GM23338 (cell line): ENCODE measurements around the gene MEGF6. TPM values are rescaled to one million over a fixed set of nuclear protein-coding genes. Genes with fewer than 3 reads are reported as not detected.

ENCODE experiments used
- ATAC-seq: fragments of 200-7000 bp; cut with Tn5 transposase; 3 replicates; pipeline ENCODE4 v1.9.1; 2020
- DNase-seq: peaks from one replicate; pipeline ENCODE4 v3.0.0-alpha.2; 2015; ENCODE audit warnings: low spot score
- H2AFZ ChIP-seq: fragments of 200-600 bp; sonication (generic); 2 replicates; pipeline ENCODE4 v1.8.0; 2016; ENCODE audit warnings: antibody characterized with exemption, mild to moderate bottlenecking, moderate library complexity
- H3F3A ChIP-seq: fragments of 200-600 bp; sonication (generic); replicated peaks from 2 replicates; pipeline ENCODE4 v1.8.0; 2017; ENCODE audit warnings: antibody characterized with exemption, mixed run types, low read depth
- H3K27ac ChIP-seq: fragments of 200-600 bp; sonication (generic); 2 replicates; pipeline ENCODE4 v1.6.1; 2016; ENCODE audit warnings: low read depth
- H3K27me3 ChIP-seq: fragments of 200-600 bp; sonication (generic); 2 replicates; pipeline ENCODE4 v1.8.0; 2016; ENCODE audit warnings: mild to moderate bottlenecking, mixed run types, moderate library complexity; ENCODE audit not compliant: insufficient read depth
- H3K36me3 ChIP-seq: fragments of 200-600 bp; sonication (generic); 2 replicates; pipeline ENCODE4 v1.8.0; 2016; ENCODE audit warnings: mild to moderate bottlenecking; ENCODE audit not compliant: insufficient read depth
- H3K4me1 ChIP-seq: fragments of 200-600 bp; sonication (generic); 2 replicates; pipeline ENCODE4 v1.8.0; 2016; ENCODE audit warnings: mild to moderate bottlenecking, moderate library complexity; ENCODE audit not compliant: insufficient read depth
- H3K4me2 ChIP-seq: fragments of 200-600 bp; sonication (generic); 2 replicates; pipeline ENCODE4 v1.7.1; 2017; ENCODE audit warnings: mixed run types
- H3K4me3 ChIP-seq: fragments of 200-600 bp; sonication (generic); 2 replicates; pipeline ENCODE4 v1.6.1; 2016; ENCODE audit warnings: mixed run types
- H3K79me2 ChIP-seq: fragments of 200-600 bp; sonication (generic); replicated peaks from 2 replicates; pipeline ENCODE4 v1.8.0; 2017; ENCODE audit warnings: mild to moderate bottlenecking; ENCODE audit not compliant: insufficient read depth
- H3K9me2 ChIP-seq: fragments of 200-600 bp; sonication (generic); 2 replicates; pipeline ENCODE4 v1.8.0; 2017; ENCODE audit not compliant: insufficient read depth
- H4K20me1 ChIP-seq: fragments of 200-600 bp; sonication (generic); replicated peaks from 2 replicates; pipeline ENCODE4 v1.8.0; 2017; ENCODE audit warnings: mild to moderate bottlenecking; ENCODE audit not compliant: insufficient read depth
- H3K27ac Mint-ChIP-seq: 2 replicates; pipeline ENCODE4 v1.8.0; 2020; ENCODE audit warnings: inconsistent platforms, mild to moderate bottlenecking, moderate library complexity, mixed read lengths
- H3K27me3 Mint-ChIP-seq: 3 replicates; pipeline ENCODE4 v1.8.0; 2022; ENCODE audit warnings: low read depth, mild to moderate bottlenecking, moderate library complexity, mixed read lengths, inconsistent platforms; ENCODE audit not compliant: insufficient read depth, poor library complexity
- H3K36me3 Mint-ChIP-seq: 3 replicates; pipeline ENCODE4 v1.8.0; 2021; ENCODE audit warnings: low read depth, mild to moderate bottlenecking, inconsistent platforms, moderate library complexity, mixed read lengths
- H3K4me1 Mint-ChIP-seq: 3 replicates; pipeline ENCODE4 v1.8.0; 2020; ENCODE audit warnings: mild to moderate bottlenecking, inconsistent platforms, mixed read lengths
- H3K4me3 Mint-ChIP-seq: 3 replicates; pipeline ENCODE4 v1.8.0; 2021; ENCODE audit warnings: moderate library complexity, mild to moderate bottlenecking, inconsistent platforms, mixed read lengths
- H3K9me3 Mint-ChIP-seq: 3 replicates; pipeline ENCODE4 v1.8.0; 2020; ENCODE audit warnings: moderate library complexity, mild to moderate bottlenecking, inconsistent platforms, mixed read lengths
- CREB1 ChIP-seq: fragments of 250-450 bp; sonication (Bioruptor Pico); IDR thresholded peaks from 2 replicates; pipeline ENCODE4 v1.5.0; 2020; ENCODE audit warnings: low read depth, mild to moderate bottlenecking, moderate library complexity
- EZH2 ChIP-seq: fragments of 200-600 bp; sonication (generic); IDR thresholded peaks from one replicate; pipeline ENCODE4 v1.8.0; 2017; ENCODE audit warnings: antibody characterized with exemption, mild to moderate bottlenecking, low read depth; ENCODE audit not compliant: unreplicated experiment
- JUNB ChIP-seq: IDR thresholded peaks from one replicate; pipeline ENCODE4 v1.6.1; 2016; ENCODE audit warnings: antibody characterized with exemption; ENCODE audit not compliant: unreplicated experiment
- POLR2AphosphoS5 ChIP-seq: IDR thresholded peaks from 2 replicates; pipeline ENCODE4 v1.6.1; 2016; ENCODE audit warnings: antibody characterized with exemption, low read depth
- STAT1 ChIP-seq: IDR thresholded peaks from one replicate; pipeline ENCODE4 v1.6.1; 2016; ENCODE audit warnings: antibody characterized with exemption; ENCODE audit not compliant: unreplicated experiment
- ZNF331 ChIP-seq: fragments of 250-450 bp; sonication (Bioruptor Pico); IDR thresholded peaks from 2 replicates; pipeline ENCODE4 v1.5.0; 2020; ENCODE audit warnings: low read depth, mild to moderate bottlenecking, moderate library complexity
- polyA plus RNA-seq: library from polyadenylated mRNA; unstranded; fragments of >200 nt; fragmentation: Nextera tagmentation; extraction: Ambion mirVana; gene quantifications from 2 replicates; pipeline ENCODE4 v1.2.1, GENCODE V29; 2016
- total RNA-seq: library from RNA; depleted of rRNA; stranded (reverse); fragments of >200 nt; shearing (Covaris generic); gene quantifications from 2 replicates; pipeline ENCODE4 v1.2.3, GENCODE V29; 2014
- TF ChIP-seq, protein P1 (sequence below): fragments of 250-450 bp; sonication (Bioruptor Pico); IDR thresholded peaks from 2 replicates; pipeline ENCODE4 v1.5.0; 2020; ENCODE audit warnings: mild to moderate bottlenecking, moderate library complexity

The MEGF6 gene
- total and polyA plus RNA-seq, 2 experiments from 2014 or later = 4.0 to 21.4 TPM

GRCh38 chr1:3553166-3553939, 58.0 kb downstream of the MEGF6 start (continued):
- TF ChIP-seq, protein P1, sequence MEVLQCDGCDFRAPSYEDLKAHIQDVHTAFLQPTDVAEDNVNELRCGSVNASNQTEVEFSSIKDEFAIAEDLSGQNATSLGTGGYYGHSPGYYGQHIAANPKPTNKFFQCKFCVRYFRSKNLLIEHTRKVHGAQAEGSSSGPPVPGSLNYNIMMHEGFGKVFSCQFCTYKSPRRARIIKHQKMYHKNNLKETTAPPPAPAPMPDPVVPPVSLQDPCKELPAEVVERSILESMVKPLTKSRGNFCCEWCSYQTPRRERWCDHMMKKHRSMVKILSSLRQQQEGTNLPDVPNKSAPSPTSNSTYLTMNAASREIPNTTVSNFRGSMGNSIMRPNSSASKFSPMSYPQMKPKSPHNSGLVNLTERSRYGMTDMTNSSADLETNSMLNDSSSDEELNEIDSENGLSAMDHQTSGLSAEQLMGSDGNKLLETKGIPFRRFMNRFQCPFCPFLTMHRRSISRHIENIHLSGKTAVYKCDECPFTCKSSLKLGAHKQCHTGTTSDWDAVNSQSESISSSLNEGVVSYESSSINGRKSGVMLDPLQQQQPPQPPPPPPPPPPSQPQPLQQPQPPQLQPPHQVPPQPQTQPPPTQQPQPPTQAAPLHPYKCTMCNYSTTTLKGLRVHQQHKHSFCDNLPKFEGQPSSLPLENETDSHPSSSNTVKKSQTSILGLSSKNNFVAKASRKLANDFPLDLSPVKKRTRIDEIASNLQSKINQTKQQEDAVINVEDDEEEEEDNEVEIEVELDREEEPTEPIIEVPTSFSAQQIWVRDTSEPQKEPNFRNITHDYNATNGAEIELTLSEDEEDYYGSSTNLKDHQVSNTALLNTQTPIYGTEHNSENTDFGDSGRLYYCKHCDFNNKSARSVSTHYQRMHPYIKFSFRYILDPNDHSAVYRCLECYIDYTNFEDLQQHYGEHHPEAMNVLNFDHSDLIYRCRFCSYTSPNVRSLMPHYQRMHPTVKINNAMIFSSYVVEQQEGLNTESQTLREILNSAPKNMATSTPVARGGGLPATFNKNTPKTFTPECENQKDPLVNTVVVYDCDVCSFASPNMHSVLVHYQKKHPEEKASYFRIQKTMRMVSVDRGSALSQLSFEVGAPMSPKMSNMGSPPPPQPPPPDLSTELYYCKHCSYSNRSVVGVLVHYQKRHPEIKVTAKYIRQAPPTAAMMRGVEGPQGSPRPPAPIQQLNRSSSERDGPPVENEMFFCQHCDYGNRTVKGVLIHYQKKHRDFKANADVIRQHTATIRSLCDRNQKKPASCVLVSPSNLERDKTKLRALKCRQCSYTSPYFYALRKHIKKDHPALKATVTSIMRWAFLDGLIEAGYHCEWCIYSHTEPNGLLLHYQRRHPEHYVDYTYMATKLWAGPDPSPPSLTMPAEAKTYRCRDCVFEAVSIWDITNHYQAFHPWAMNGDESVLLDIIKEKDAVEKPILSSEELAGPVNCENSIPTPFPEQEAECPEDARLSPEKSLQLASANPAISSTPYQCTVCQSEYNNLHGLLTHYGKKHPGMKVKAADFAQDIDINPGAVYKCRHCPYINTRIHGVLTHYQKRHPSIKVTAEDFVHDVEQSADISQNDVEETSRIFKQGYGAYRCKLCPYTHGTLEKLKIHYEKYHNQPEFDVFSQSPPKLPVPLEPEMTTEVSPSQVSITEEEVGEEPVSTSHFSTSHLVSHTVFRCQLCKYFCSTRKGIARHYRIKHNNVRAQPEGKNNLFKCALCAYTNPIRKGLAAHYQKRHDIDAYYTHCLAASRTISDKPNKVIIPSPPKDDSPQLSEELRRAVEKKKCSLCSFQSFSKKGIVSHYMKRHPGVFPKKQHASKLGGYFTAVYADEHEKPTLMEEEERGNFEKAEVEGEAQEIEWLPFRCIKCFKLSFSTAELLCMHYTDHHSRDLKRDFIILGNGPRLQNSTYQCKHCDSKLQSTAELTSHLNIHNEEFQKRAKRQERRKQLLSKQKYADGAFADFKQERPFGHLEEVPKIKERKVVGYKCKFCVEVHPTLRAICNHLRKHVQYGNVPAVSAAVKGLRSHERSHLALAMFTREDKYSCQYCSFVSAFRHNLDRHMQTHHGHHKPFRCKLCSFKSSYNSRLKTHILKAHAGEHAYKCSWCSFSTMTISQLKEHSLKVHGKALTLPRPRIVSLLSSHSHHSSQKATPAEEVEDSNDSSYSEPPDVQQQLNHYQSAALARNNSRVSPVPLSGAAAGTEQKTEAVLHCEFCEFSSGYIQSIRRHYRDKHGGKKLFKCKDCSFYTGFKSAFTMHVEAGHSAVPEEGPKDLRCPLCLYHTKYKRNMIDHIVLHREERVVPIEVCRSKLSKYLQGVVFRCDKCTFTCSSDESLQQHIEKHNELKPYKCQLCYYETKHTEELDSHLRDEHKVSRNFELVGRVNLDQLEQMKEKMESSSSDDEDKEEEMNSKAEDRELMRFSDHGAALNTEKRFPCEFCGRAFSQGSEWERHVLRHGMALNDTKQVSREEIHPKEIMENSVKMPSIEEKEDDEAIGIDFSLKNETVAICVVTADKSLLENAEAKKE (CRISPR knock-in tag) = no peak
- TF ChIP-seq STAT1 (no peak), EZH2 (no peak), ZNF331 (CRISPR knock-in tag) (no peak)

GRCh38 chr1:3552751-3553150, 58.6 kb downstream of the MEGF6 start:
- Histone ChIP-seq H3K4me3 (no peak overlapping the region), H3F3A (no peaks in the 10 kb centered on the region), H3K27ac (no peak overlapping the region), H3K9me2 (no peaks in the 10 kb centered on the region), H3K79me2 (no peaks in the 10 kb centered on the region), H3K4me1 (no peaks in the 10 kb centered on the region), H4K20me1 (no peaks in the 10 kb centered on the region), H3K4me2 (no peak overlapping the region), H3K27me3 (no peaks in the 10 kb centered on the region), H3K36me3 (no peaks in the 10 kb centered on the region), H2AFZ (no peak overlapping the region)
- H3K36me3 Mint-ChIP-seq = no peaks in the 10 kb centered on the region
- no peaks in the 10 kb centered on the region for H3K9me3 Mint-ChIP-seq
- no peak for ATAC-seq
- H3K27me3 Mint-ChIP-seq = peaks cover 3% of the 10 kb centered on the region
- no peak overlapping the region for H3K4me3 Mint-ChIP-seq
- no peak overlapping the region for H3K27ac Mint-ChIP-seq
- no peak for TF ChIP-seq ZNF331 (CRISPR knock-in tag)
- TF ChIP-seq JUNB = no peak
- TF ChIP-seq POLR2AphosphoS5 = no peak
- TF ChIP-seq CREB1 (CRISPR knock-in tag) = no peak
- 0 out of 3 replicates have a peak, but pooled peaks cover 2% of the 10 kb centered on the region for H3K4me1 Mint-ChIP-seq
- no peak for DNase-seq
